CD4-positive, alpha-beta T cell treated with Interleukin-15 for 4 hours (primary cell): ENCODE data around the gene CACNA1D.
"Not testable (repeated sequence)": the region's sequence is repeated elsewhere in the genome, so short reads cannot be mapped to it uniquely, and the experiment has no call there.

Experiments
- DNase-seq: peaks from one replicate; pipeline ENCODE4 v3.0.0-alpha.2; 2020; ENCODE audit warnings: low spot score

The CACNA1D gene

GRCh38 chr3:53657651-53658050 is 163.2 kb downstream of the CACNA1D start:
- DNase-seq = no peak

- no peak for DNase-seq
These were observed 164.3 kb downstream of the CACNA1D start for GRCh38 chr3:53658613-53659193.

- DNase-seq = no peak
These were observed 165.6 kb downstream of the CACNA1D start for GRCh38 chr3:53659996-53660395.

- no peak for DNase-seq
These were observed 167.1 kb downstream of the CACNA1D start for GRCh38 chr3:53661480-53661879.

- not testable (repeated sequence) for DNase-seq
These were observed 170.4 kb downstream of the CACNA1D start for GRCh38 chr3:53664812-53665211.

GRCh38 chr3:53665608-53666425 is 171.4 kb downstream of the CACNA1D start:
- DNase-seq = no peak

- no peak for DNase-seq
These were observed 174.5 kb downstream of the CACNA1D start for GRCh38 chr3:53668872-53669271.

- DNase-seq = no peak
These were observed 176.3 kb downstream of the CACNA1D start for GRCh38 chr3:53670721-53671120.

GRCh38 chr3:53671192-53671960 is 177.0 kb downstream of the CACNA1D start:
- DNase-seq = no peak

- no peak for DNase-seq
These were observed 177.5 kb downstream of the CACNA1D start for GRCh38 chr3:53671961-53672299.

- DNase-seq = no peak
These were observed 178.6 kb downstream of the CACNA1D start for GRCh38 chr3:53672981-53673380.

- DNase-seq = no peak
These were observed 179.4 kb downstream of the CACNA1D start for GRCh38 chr3:53673722-53674350.

GRCh38 chr3:53674582-53674981 is 180.2 kb downstream of the CACNA1D start:
- no peak for DNase-seq

- no peak for DNase-seq
These were observed 180.7 kb downstream of the CACNA1D start for GRCh38 chr3:53675022-53675697.

GRCh38 chr3:53675942-53676341 is 181.5 kb downstream of the CACNA1D start:
- no peak for DNase-seq

- no peak for DNase-seq
These were observed 183.0 kb downstream of the CACNA1D start for GRCh38 chr3:53677413-53677812.

GRCh38 chr3:53680028-53680427 is 185.6 kb downstream of the CACNA1D start:
- no peak for DNase-seq

GRCh38 chr3:53682807-53683206 is 188.4 kb downstream of the CACNA1D start:
- no peak for DNase-seq

GRCh38 chr3:53688066-53688465 is 193.7 kb downstream of the CACNA1D start:
- no peak for DNase-seq

- no peak for DNase-seq
These were observed 194.6 kb downstream of the CACNA1D start for GRCh38 chr3:53688989-53689388.

GRCh38 chr3:53689681-53690080 is 195.3 kb downstream of the CACNA1D start:
- no peak for DNase-seq

GRCh38 chr3:53690521-53690920 is 196.1 kb downstream of the CACNA1D start:
- DNase-seq = no peak
